SJCRH30 (cell line): Measurements from ENCODE around the gene PLB1. TPM values are rescaled to one million over a fixed set of nuclear protein-coding genes. Genes with fewer than 3 reads are reported as not detected.
A peak's percentile ranks its signal among the peaks of the same experiment; 100 is the strongest.

Experiments used
- DNase-seq, 2 experiments: peaks; one replicate each; pipeline ENCODE4 v3.0.0-alpha.2; 2015 to 2020
- H3K27ac ChIP-seq: fragments of 250-450 bp; sonication (Bioruptor Pico); 2 replicates; pipeline ENCODE4 v1.5.1; 2020; ENCODE audit warnings: mild to moderate bottlenecking, moderate library complexity
- H3K27me3 ChIP-seq: fragments of 250-450 bp; sonication (Bioruptor Pico); 2 replicates; pipeline ENCODE4 v1.5.1; 2020; ENCODE audit warnings: mild to moderate bottlenecking, moderate library complexity
- H3K36me3 ChIP-seq: fragments of 250-450 bp; sonication (Bioruptor Pico); 2 replicates; pipeline ENCODE4 v1.5.1; 2020; ENCODE audit warnings: mild to moderate bottlenecking, moderate library complexity
- H3K4me1 ChIP-seq: fragments of 250-450 bp; sonication (Bioruptor Pico); 2 replicates; pipeline ENCODE4 v1.5.1; 2020; ENCODE audit warnings: mild to moderate bottlenecking, moderate library complexity
- H3K4me3 ChIP-seq: fragments of 250-450 bp; sonication (Bioruptor Pico); 2 replicates; pipeline ENCODE4 v1.5.1; 2020; ENCODE audit warnings: mild to moderate bottlenecking, moderate library complexity
- H3K9me3 ChIP-seq: fragments of 250-450 bp; sonication (Bioruptor Pico); replicated peaks from 2 replicates; pipeline ENCODE4 v1.5.1; 2020; ENCODE audit warnings: mild to moderate bottlenecking, moderate library complexity
- total RNA-seq: library from RNA; depleted of rRNA; stranded (reverse); fragments of >200 nt; shearing (Covaris generic); gene quantifications from 2 replicates; pipeline ENCODE4 v1.2.3, GENCODE V29; 2014

The PLB1 gene
- total RNA-seq, 1 experiment from 2014 or later: 0.61 TPM

GRCh38 chr2:28637066-28638047, 141.5 kb downstream of the PLB1 start:
- no peak for DNase-seq
- no peaks in the 10 kb centered on the region for H3K27me3 ChIP-seq
- no peaks in the 10 kb centered on the region for H3K9me3 ChIP-seq
- H3K4me1 ChIP-seq: peaks cover 24% of the 10 kb centered on the region
- no peak overlapping the region for H3K4me3 ChIP-seq
- no peak overlapping the region for H3K27ac ChIP-seq
- H3K36me3 ChIP-seq: no peaks in the 10 kb centered on the region

DNA sequence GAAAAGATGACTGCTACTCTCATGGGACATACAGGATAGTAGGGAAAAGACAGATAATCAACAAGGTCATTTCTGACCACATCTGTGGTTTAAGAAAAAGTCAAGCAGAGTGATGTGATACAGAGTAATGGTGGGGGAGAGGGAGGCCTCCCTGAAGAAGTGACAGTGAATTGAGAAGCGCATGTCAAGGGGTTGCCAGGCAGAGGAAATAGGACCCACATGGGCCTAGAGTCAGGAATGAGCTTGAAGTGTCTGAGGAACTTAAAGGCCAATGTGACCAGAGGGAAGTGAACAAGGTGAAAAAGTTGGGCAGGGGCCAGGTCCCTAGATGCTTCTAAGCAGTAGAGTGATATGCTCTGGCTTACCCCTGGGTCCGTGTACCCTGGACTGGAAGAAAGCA, 142.2 kb downstream of the PLB1 start:
- H3K36me3 ChIP-seq: no peaks in the 10 kb centered on the region
- no peaks in the 10 kb centered on the region for H3K27me3 ChIP-seq
- no peak overlapping the region for H3K27ac ChIP-seq
- H3K4me1 ChIP-seq: peaks cover 24% of the 10 kb centered on the region
- H3K9me3 ChIP-seq: no peaks in the 10 kb centered on the region
- H3K4me3 ChIP-seq: no peak overlapping the region
- no peak for DNase-seq

GRCh38 chr2:28639092-28639691, 143.3 kb downstream of the PLB1 start:
- no peak overlapping the region for H3K4me3 ChIP-seq
- no peaks in the 10 kb centered on the region for H3K9me3 ChIP-seq
- no peak for DNase-seq
- H3K36me3 ChIP-seq: no peaks in the 10 kb centered on the region
- H3K4me1 ChIP-seq: peaks cover 27% of the 10 kb centered on the region
- H3K27ac ChIP-seq: no peak overlapping the region
- no peaks in the 10 kb centered on the region for H3K27me3 ChIP-seq

DNA sequence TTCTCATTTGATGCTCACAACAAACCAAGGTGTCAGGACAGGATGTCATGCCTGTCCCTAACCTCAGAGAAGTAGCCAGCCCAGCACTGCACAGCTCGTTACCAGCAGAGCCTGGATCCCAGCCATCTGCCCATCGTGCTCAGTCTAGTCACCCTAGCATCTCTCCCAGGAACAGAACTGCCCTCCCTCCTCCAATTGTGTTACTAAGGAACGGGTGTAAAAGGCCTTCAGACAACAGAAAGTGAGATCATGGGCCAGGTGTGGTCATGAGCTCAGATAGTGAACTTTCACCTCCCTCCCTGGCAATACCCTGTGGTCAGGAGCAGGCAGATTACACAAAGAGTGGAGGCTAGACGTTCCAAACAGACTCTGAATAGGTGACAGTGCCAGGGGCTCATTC, 144.0 kb downstream of the PLB1 start:
- no peaks in the 10 kb centered on the region for H3K9me3 ChIP-seq
- H3K36me3 ChIP-seq: no peaks in the 10 kb centered on the region
- H3K4me3 ChIP-seq: no peak overlapping the region
- peaks cover 31% of the 10 kb centered on the region for H3K4me1 ChIP-seq
- no peak overlapping the region for H3K27ac ChIP-seq
- DNase-seq: peak in 1 of 2 experiments; percentile 38
- no peaks in the 10 kb centered on the region for H3K27me3 ChIP-seq

DNA sequence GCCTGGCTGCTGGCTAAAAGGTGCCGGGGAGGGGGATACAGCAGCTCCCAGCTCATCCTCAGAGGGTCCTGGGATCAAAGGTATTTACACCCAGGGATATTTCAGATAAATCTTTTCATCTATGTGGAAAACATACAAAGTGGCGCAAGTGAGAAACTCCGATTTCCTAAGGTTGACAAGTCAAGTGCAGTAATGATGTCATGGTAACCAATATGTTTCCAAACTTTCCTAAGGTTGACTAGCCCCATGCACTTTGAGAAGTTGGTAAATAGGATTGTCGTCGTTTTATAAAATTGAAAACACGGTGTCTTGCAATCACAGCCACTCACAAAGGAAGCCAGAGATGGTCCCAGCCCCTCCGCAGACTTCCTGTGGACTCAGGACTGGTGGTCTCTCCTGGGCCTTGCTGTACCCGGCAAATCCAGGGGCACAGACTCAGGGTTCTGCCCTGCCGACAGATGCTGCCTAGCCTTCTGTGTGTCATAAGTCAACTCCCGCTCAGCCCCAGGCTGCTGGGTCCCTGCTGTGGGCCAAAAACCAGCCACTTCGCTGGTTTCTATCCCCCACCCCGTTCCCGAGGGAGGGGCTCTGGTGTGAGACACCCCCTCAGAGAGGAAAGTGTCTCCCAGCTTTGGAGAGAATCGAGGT, 144.5 kb downstream of the PLB1 start:
- Histone ChIP-seq H3K4me3 (no peak overlapping the region), H3K27me3 (no peaks in the 10 kb centered on the region), H3K9me3 (no peaks in the 10 kb centered on the region), H3K4me1 (peaks cover 36% of the 10 kb centered on the region), H3K27ac (no peak overlapping the region), H3K36me3 (no peaks in the 10 kb centered on the region)
- no peak for DNase-seq

DNA sequence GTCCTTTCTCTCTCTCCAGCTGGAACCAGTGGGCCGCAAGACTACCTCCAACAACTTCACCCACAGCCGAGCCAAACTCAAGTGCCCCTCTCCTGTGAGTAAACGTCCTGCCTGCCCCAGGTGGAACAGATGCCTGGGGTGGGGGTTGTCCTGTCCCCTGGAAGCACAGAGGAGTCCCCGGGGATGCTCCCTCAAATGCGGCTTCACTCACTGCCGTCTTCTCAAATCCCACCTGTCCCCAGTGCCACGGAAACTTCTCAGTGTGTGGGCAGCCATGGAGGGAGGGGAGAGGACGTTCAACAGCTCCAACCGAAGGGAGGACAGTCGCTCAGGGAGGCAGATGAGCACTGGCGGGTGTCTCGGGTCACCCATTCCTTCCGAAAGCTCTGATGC, 145.0 kb downstream of the PLB1 start:
- Histone ChIP-seq H3K27ac (no peak overlapping the region), H3K9me3 (no peaks in the 10 kb centered on the region), H3K36me3 (no peaks in the 10 kb centered on the region), H3K4me3 (no peak overlapping the region), H3K4me1 (peaks cover 36% of the 10 kb centered on the region), H3K27me3 (no peaks in the 10 kb centered on the region)
- DNase-seq: no peak

DNA sequence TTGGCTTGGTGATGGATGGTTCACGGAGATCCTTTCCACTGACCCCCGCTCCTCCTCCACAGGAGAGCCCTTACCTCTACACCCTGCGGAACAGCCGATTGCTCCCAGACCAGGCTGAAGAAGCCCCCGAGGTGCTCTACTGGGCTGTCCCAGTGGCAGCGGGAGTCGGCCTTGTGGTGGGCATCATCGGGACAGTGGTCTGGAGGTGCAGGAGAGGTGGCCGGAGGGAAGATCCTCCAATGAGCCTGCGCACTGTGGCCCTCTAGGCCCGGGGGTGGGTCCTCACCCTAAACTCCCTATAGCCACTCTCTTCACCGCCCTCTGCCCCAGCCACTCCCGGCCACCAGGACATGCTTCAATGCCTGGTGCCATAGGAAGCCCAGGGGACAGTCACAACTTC, 146.9 kb downstream of the PLB1 start:
- no peaks in the 10 kb centered on the region for H3K27me3 ChIP-seq
- H3K27ac ChIP-seq: no peak overlapping the region
- H3K4me1 ChIP-seq: peaks cover 26% of the 10 kb centered on the region
- no peak for DNase-seq
- H3K36me3 ChIP-seq: no peaks in the 10 kb centered on the region
- H3K4me3 ChIP-seq: no peak overlapping the region
- no peaks in the 10 kb centered on the region for H3K9me3 ChIP-seq

DNA sequence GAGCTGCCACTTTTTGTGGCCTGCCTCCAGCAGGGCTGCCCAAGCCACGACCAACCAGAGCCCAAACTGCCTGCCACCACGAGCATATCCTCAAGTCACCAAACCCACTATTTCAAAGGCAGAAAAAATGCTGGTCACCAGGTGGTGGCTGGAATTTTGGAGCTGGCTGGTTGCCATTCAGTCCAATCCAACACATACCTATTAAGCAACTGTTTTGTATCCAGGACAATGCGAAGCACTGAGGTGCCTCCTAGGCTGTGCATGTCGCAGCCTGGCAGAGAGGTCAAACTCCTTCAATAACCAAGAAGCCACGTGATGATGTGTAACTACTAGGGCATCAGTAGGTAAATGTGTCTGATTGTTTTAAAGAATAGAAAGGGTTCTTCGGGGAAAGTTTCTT, 147.5 kb downstream of the PLB1 start:
- no peaks in the 10 kb centered on the region for H3K27me3 ChIP-seq
- no peak overlapping the region for H3K27ac ChIP-seq
- H3K9me3 ChIP-seq: no peaks in the 10 kb centered on the region
- H3K4me3 ChIP-seq: no peak overlapping the region
- no peaks in the 10 kb centered on the region for H3K36me3 ChIP-seq
- H3K4me1 ChIP-seq: peaks cover 29% of the 10 kb centered on the region
- no peak for DNase-seq

DNA sequence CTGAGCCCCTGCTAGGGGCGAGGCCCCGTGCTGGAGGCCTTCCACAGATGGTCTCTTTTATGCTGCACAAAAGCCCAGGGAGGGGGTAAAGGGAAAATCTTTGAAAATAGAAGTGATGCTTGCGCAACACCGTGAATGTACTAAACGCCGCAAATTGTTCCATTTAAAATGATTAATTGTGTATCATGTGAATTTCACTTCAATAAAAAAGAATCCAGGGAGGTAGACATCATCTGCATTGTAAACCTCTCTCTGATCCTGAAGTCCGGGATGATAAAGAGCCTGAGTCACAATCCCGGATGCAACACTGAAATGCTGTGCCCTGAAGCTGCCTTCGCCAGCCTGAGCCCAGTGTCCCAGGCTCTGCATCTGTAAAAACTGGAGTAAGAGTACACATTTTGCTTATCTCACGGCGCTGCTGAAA, 148.1 kb downstream of the PLB1 start:
- no peak for DNase-seq
- peaks cover 35% of the 10 kb centered on the region for H3K4me1 ChIP-seq
- H3K9me3 ChIP-seq: no peaks in the 10 kb centered on the region
- no peaks in the 10 kb centered on the region for H3K36me3 ChIP-seq
- H3K27ac ChIP-seq: no peak overlapping the region
- H3K27me3 ChIP-seq: no peaks in the 10 kb centered on the region
- no peak overlapping the region for H3K4me3 ChIP-seq

DNA sequence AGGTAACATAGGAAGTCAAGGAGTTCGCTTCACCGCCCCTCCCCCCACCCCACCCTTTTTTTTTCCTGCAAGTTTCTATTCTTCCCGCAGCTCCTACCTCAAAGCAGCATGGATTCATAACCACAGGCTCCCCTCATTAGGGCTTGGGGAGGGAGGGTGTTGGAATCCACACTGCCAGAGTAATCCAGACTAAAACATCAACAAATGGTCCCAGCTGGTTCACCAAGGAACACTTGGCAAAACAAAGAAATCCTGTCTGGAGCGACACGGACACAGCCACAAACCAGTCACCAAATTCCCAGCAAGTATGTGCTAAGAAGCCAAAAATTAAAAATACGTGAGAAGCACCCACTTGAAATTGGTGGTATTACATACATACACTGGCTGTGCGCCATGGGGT, 148.9 kb downstream of the PLB1 start:
- no peaks in the 10 kb centered on the region for H3K9me3 ChIP-seq
- peak in 1 of 2 experiments; percentile 56 for DNase-seq

GRCh38 chr2:28645553-28645952, 149.7 kb downstream of the PLB1 start:
- Histone ChIP-seq H3K27me3 (no peaks in the 10 kb centered on the region), H3K9me3 (no peaks in the 10 kb centered on the region), H3K27ac (no peak overlapping the region), H3K4me1 (peaks cover 46% of the 10 kb centered on the region), H3K4me3 (no peak overlapping the region), H3K36me3 (no peaks in the 10 kb centered on the region)
- no peak for DNase-seq

More for the DNA sequence above, 148.9 kb downstream of the PLB1 start:
- no peaks in the 10 kb centered on the region for H3K36me3 ChIP-seq
- no peak overlapping the region for H3K4me3 ChIP-seq
- no peak overlapping the region for H3K27ac ChIP-seq
- no peaks in the 10 kb centered on the region for H3K27me3 ChIP-seq
- peaks cover 40% of the 10 kb centered on the region for H3K4me1 ChIP-seq

DNA sequence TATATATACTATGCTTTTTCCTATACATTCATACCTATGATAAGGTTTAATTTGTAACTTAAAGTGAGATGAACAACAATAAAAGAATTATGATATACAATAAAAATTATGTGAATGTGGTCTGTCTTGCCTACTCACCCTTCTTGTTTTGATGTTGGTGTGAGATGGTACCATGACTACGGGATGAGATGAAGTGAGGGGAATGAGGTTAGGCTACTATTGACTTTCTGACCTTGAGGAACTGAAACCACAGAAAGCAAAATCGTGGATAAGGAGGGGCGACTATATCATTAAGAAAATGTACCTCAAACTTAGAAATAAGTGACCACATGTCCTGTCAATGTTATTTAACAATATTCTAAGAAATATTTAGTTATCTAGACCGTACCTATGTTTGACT, 151.8 kb downstream of the PLB1 start:
- no peak for DNase-seq
- Histone ChIP-seq H3K4me1 (peaks cover 55% of the 10 kb centered on the region), H3K27me3 (no peaks in the 10 kb centered on the region)

GRCh38 chr2:28648147-28648546, 152.3 kb downstream of the PLB1 start:
- DNase-seq: no peak
- Histone ChIP-seq H3K9me3 (no peaks in the 10 kb centered on the region), H3K27ac (no peak overlapping the region), H3K36me3 (no peaks in the 10 kb centered on the region), H3K27me3 (no peaks in the 10 kb centered on the region), H3K4me3 (no peak overlapping the region), H3K4me1 (peaks cover 55% of the 10 kb centered on the region)

More for the DNA sequence above, 151.8 kb downstream of the PLB1 start:
- no peaks in the 10 kb centered on the region for H3K9me3 ChIP-seq
- no peaks in the 10 kb centered on the region for H3K36me3 ChIP-seq
- no peak overlapping the region for H3K27ac ChIP-seq
- H3K4me3 ChIP-seq: no peak overlapping the region

DNA sequence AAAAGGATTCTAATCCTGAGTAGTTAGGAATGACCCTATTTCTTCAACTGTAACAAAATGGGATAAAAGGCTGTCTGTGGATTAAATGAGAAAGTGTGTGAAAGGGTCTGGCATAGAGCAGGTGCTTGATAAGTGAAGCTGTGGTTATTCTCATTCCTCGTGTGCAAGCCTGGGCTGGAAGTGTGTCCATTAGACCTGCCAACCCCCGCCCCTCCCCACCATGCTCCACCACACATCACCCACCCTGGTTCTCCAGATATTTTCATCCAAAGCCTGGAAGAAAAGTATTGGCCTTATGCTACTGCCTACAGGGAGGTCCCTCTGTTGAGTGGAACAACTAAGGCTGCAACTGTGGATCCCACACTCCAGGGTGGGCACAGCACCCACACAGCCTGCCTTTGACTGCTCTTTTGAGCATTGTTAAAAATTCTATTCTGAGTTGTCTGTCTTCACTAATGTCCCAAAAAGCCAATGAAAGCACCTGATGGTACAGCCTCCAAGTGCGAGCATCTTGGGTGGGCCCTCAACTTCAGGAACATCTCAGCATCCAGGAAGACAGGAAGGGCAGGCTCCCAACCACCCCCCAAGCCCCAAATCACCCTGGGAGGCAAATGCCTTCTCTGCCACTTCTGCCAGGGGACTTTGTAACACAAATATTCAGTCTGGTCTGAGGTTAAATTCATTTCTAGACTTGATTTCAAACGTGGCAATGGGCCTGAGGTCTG, 153.0 kb downstream of the PLB1 start:
- peak in 1 of 2 experiments; percentile 48 for DNase-seq
- no peaks in the 10 kb centered on the region for H3K9me3 ChIP-seq
- no peaks in the 10 kb centered on the region for H3K36me3 ChIP-seq
- no peaks in the 10 kb centered on the region for H3K27me3 ChIP-seq
- H3K4me1 ChIP-seq: peaks cover 48% of the 10 kb centered on the region
- H3K27ac ChIP-seq: peak overlapping the region; percentile 26; the same call in 1 of the 2 replicates
- no peak overlapping the region for H3K4me3 ChIP-seq
